A549 (cell line): ENCODE data around the gene DDB1. TPM values are rescaled to one million over a fixed set of nuclear protein-coding genes. Genes with fewer than 3 reads are reported as not detected.

Experiments
- ATAC-seq, 2 experiments: fragments of 200-7000 bp in 1 of 2; fragments of >200 bp in 1 of 2; cut with Nextera tagmentation in 1 of 2; cut with Tn5 transposase in 1 of 2; 3 replicates each; pipeline versions ENCODE4 v1.8.0 to v1.9.1; 2018 to 2020; ENCODE audit warnings: mild to moderate bottlenecking in 1 of 2, moderate library complexity in 1 of 2
- CTCF ChIA-PET: fragments of 300-600 bp; sonication (Branson Sonifier 250); formaldehyde crosslinking; extraction: SDS; loops from one replicate; lab custom pipeline; 2021; ENCODE audit warnings: antibody characterized with exemption, inconsistent platforms; lab: Yijun Ruan, JAX
- POLR2A ChIA-PET: fragments of 350-600 bp; formaldehyde crosslinking; extraction: SDS; loops from one replicate; lab custom pipeline; 2021; ENCODE audit warnings: antibody characterized with exemption, inconsistent platforms; lab: Yijun Ruan, JAX
- DNase-seq, 2 experiments: peaks; one replicate each; pipeline versions ENCODE4 v3.0.0 to v3.0.0-alpha.2; 2011 to 2016; ENCODE audit warnings: low read depth in 1 of 2, low spot score in 1 of 2
- FAIRE-seq: peaks from 2 replicates; lab custom pipeline; 2011; peaks lifted over from hg19 to GRCh38; lab: Jason Lieb, UNC
- H3K27ac ChIP-seq, 2 experiments: fragments of >200 bp; sonication (Bioruptor Twin); formaldehyde crosslinking; 3 replicates each; pipeline ENCODE4 v1.5.1; 2016 to 2017
- H3K4me1 ChIP-seq: fragments of >200 bp; sonication (Bioruptor Twin); formaldehyde crosslinking; 3 replicates; pipeline ENCODE4 v1.6.1; 2016
- H3K4me2 ChIP-seq: fragments of >200 bp; sonication (Bioruptor Twin); formaldehyde crosslinking; 3 replicates; pipeline ENCODE4 v1.6.1; 2016
- H3K4me3 ChIP-seq: fragments of >200 bp; sonication (Bioruptor Twin); formaldehyde crosslinking; 3 replicates; pipeline ENCODE4 v1.5.1; 2016
- H3K9me3 ChIP-seq: fragments of >200 bp; sonication (Bioruptor Twin); formaldehyde crosslinking; 3 replicates; pipeline ENCODE4 v1.6.1; 2016
- BHLHE40 ChIP-seq: IDR thresholded peaks from 2 replicates; pipeline ENCODE4 v1.6.1; 2012; ENCODE audit warnings: low read depth, low read length, inconsistent platforms
- CBX2 ChIP-seq: fragments of 200-600 bp; sonication (generic); IDR thresholded peaks from 2 replicates; pipeline ENCODE4 v1.6.1; 2016; ENCODE audit warnings: low read depth, mild to moderate bottlenecking, borderline replicate concordance
- ESRRA ChIP-seq: fragments of 150-350 bp; IDR thresholded peaks from 2 replicates; pipeline ENCODE4 v1.6.1; 2014; ENCODE audit warnings: mild to moderate bottlenecking, low read length, borderline replicate concordance
- FOSL2 ChIP-seq, 2 experiments: fragments of 450-650 bp in 1 of 2; fragments of >200 bp in 1 of 2; sonication (Bioruptor Twin) in 1 of 2; formaldehyde crosslinking; IDR thresholded peaks; 2 replicates each; pipeline versions ENCODE4 v1.5.0 to v1.6.1; 2016 to 2020; ENCODE audit warnings: mild to moderate bottlenecking in 1 of 2, moderate library complexity in 1 of 2
- HEYL ChIP-seq: fragments of 250-450 bp; sonication (Bioruptor Pico); IDR thresholded peaks from 2 replicates; pipeline ENCODE4 v1.8.0; 2021; ENCODE audit warnings: mild to moderate bottlenecking, moderate library complexity
- HOXB13 ChIP-seq: fragments of 250-450 bp; sonication (Bioruptor Pico); IDR thresholded peaks from 2 replicates; pipeline ENCODE4 v1.5.0; 2020; ENCODE audit warnings: low read depth, mild to moderate bottlenecking, moderate library complexity
- JUNB ChIP-seq: fragments of >200 bp; sonication (Bioruptor Twin); formaldehyde crosslinking; IDR thresholded peaks from 2 replicates; pipeline ENCODE4 v1.6.1; 2016
- MYC ChIP-seq: IDR thresholded peaks from 2 replicates; pipeline ENCODE4 v1.6.1; 2012; ENCODE audit warnings: mild to moderate bottlenecking, inconsistent platforms, low read length, improper control_type of control experiment, borderline replicate concordance
- NFE2L2 ChIP-seq: fragments of 150-350 bp; conservative IDR thresholded peaks from 2 replicates; pipeline ENCODE4 v1.6.1; 2014; ENCODE audit warnings: low read length
- RNF2 ChIP-seq: fragments of 200-600 bp; sonication (generic); IDR thresholded peaks from 2 replicates; pipeline ENCODE4 v1.6.1; 2016; ENCODE audit warnings: low read depth, mild to moderate bottlenecking, antibody characterized with exemption, moderate library complexity, borderline replicate concordance
- SMC3 ChIP-seq: fragments of >200 bp; sonication (Bioruptor Twin); formaldehyde crosslinking; IDR thresholded peaks from 3 replicates; pipeline ENCODE4 v1.6.1; 2018; ENCODE audit warnings: inconsistent platforms
- TP53 ChIP-seq: fragments of 250-450 bp; sonication (Bioruptor Pico); IDR thresholded peaks from 2 replicates; pipeline ENCODE4 v1.5.0; 2021; ENCODE audit warnings: mild to moderate bottlenecking, moderate library complexity
- ZC3H11A ChIP-seq: fragments of 450-650 bp; IDR thresholded peaks from 2 replicates; pipeline ENCODE4 v1.6.1; 2014; ENCODE audit warnings: antibody characterized with exemption, mild to moderate bottlenecking
- ZFP36 ChIP-seq: fragments of 450-650 bp; IDR thresholded peaks from 2 replicates; pipeline ENCODE4 v1.6.1; 2014; ENCODE audit warnings: borderline replicate concordance; ENCODE audit not compliant: partially characterized antibody
- ZNF302 ChIP-seq: fragments of 250-450 bp; sonication (Bioruptor Pico); IDR thresholded peaks from 2 replicates; pipeline ENCODE4 v1.9.0; 2021; ENCODE audit warnings: inconsistent platforms, mild to moderate bottlenecking, moderate library complexity
- WGBS: methylation state at CpG from one replicate; pipeline ENCODE4 v1.1.6; 2017; ENCODE audit errors: missing lambda C conversion rate; 5-methylcytosine and 5-hydroxymethylcytosine counted together
- polyA plus RNA-seq, 4 experiments: library from polyadenylated mRNA; depleted of rRNA in 3 of 4; stranded (reverse); fragments of >200 nt; fragmentation: RNase III in 1 of 4; extraction: RNeasy Plus Mini Kit Qiagen cat#74134 plus additional on column Dnase treatment in 1 of 4; gene quantifications; 2 replicates in 3 of 4; 3 replicates in 1 of 4; pipeline ENCODE4 v1.2.3, GENCODE V29; 2011 to 2017
- TF ChIP-seq, protein P1 (sequence below): fragments of 450-650 bp; IDR thresholded peaks from 2 replicates; pipeline ENCODE4 v1.6.1; 2014; ENCODE audit warnings: antibody characterized with exemption
- TF ChIP-seq, protein P2 (sequence below): fragments of >200 bp; sonication (Bioruptor Twin); formaldehyde crosslinking; IDR thresholded peaks from 3 replicates; pipeline ENCODE4 v1.6.1; 2016
- TF ChIP-seq, protein P3 (sequence below): IDR thresholded peaks from 2 replicates; pipeline ENCODE4 v1.6.1; 2012; ENCODE audit warnings: low read depth, borderline replicate concordance
- TF ChIP-seq, protein P4 (sequence below): fragments of 250-450 bp; sonication (Bioruptor Pico); IDR thresholded peaks from 2 replicates; pipeline ENCODE4 v1.5.0; 2021; ENCODE audit warnings: mild to moderate bottlenecking, moderate library complexity, borderline replicate concordance
- TF ChIP-seq, protein P5 (sequence below): fragments of >200 bp; sonication (Bioruptor Twin); formaldehyde crosslinking; IDR thresholded peaks from 2 replicates; pipeline ENCODE4 v1.6.1; 2016

DDB1 gene
- polyA plus RNA-seq, 2 of the 4 experiments (the other 2 are of a cell fraction): 149 to 222 TPM

DNA sequence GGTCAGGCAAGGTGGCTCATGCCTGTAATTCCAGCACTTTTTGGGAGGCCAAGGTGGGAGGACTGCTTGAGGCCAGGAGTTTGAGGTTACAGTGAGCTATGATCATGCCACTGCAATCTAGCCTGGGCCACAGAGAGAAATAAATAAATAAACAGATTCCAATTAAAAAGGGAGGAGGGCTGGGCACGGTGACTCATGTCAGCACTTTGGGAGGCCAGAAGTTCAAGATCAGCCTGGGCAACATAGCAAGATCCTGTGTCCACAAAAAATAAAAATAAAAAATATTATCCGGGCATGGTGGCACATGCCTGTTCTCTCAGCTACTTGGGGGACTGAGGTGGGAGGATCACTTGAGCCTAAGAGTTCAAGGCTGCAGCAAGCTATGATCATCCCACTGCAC, 21.3 kb upstream of the DDB1 start (continued):
- TF ChIP-seq, protein P1, sequence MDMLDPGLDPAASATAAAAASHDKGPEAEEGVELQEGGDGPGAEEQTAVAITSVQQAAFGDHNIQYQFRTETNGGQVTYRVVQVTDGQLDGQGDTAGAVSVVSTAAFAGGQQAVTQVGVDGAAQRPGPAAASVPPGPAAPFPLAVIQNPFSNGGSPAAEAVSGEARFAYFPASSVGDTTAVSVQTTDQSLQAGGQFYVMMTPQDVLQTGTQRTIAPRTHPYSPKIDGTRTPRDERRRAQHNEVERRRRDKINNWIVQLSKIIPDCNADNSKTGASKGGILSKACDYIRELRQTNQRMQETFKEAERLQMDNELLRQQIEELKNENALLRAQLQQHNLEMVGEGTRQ: no peak

DNA sequence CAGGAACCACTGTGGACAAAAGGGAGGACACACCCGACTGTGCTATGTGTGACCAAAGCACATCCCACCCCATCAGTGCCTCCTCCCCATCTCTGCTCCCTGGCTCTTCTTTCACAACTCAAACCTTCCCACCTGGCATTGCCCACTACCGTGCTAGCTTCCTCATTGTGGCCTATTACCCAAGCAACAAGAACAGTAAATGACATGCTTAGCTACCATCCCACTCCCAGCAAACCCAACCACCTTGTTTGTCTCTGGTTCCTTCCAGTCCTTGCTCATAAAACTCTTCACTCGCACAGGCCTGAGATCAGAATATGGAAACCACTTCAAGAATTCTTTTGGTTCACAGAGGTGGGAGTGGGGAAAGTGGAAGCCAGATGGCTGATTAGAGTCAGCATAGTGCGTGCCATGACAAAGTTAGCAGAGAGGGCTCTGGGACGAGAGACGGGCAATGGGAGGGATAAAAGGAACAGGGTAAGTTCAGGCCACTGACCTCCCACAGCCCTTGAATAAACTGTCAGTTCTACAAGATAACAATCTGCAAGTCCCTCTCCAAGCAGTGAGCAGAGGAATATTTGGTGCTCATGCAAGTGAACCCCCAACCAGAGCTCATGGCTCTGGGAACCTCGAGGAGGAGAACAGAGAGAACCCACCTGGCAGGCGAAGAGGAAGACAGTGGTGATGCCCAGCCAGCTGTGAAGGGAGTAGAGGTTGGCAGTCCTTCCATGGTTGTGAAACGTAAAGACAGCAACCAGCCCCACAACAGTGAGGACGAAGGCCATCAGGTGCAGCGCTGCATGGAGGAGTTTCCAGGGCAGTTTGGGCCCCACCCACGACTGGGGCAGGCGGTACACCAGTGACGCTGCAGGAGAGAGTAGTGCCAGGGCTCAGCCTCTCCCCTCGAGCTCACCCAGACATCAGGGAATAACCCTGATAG, 20.5 kb upstream of the DDB1 start:
- Histone ChIP-seq H3K4me2 (no peak overlapping the region), H3K4me3 (no peak overlapping the region), H3K9me3 (no peaks in the 10 kb centered on the region), H3K4me1 (no peaks in the 10 kb centered on the region), H3K27ac (no peak overlapping the region)
- no peak for DNase-seq
- TF ChIP-seq, protein P2, sequence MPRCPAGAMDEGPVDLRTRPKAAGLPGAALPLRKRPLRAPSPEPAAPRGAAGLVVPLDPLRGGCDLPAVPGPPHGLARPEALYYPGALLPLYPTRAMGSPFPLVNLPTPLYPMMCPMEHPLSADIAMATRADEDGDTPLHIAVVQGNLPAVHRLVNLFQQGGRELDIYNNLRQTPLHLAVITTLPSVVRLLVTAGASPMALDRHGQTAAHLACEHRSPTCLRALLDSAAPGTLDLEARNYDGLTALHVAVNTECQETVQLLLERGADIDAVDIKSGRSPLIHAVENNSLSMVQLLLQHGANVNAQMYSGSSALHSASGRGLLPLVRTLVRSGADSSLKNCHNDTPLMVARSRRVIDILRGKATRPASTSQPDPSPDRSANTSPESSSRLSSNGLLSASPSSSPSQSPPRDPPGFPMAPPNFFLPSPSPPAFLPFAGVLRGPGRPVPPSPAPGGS: no peak
- no peak for TF ChIP-seq HOXB13 (CRISPR knock-in tag)
- ChIA-PET CTCF (interaction anchor here (1.4 to 33.1 kb wide), 5 partner anchors 10 to 99 kb away, joined by 4 to 521 read pairs (median 21); partner anchors contain the start of genes CYB561A3, DDB1, TKFC and TMEM138), POLR2A (interaction anchor here (1.3 kb wide), 1 partner anchor 9 kb away, joined by 8 read pairs; the partner anchor contains the start of genes CYB561A3 and TMEM138)
- no peak; a peak in 1 of 6 replicates for ATAC-seq
- FAIRE-seq: no peak
- WGBS: 81% methylated on average over 15 of the region's 15 CpGs

DNA sequence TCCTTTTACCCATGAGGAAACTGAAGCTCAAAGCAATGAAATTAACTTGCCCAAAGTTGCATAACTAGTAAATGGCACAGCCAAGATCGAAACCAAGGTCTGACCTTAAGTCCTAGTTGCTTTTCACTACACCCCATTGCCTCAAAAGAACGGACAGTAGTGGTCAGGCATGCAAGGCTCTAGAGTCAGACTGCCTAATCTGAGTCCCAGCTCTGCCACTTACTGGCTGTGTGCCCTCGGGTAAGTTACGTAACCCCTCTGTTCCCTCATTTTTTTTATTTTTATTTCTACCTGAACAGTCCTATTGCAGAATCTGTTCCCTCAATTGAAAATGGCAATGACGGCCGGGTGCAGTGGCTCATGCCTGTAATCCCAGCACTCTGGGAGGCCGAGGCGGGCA, 19.1 kb upstream of the DDB1 start:
- FAIRE-seq (no peak), ATAC-seq (no peak), DNase-seq (no peak)
- 81% methylated on average over 8 of the region's 8 CpGs for WGBS
- ChIA-PET POLR2A (interaction anchor here (2.0 kb wide), 1 partner anchor 10 kb away, joined by 13 read pairs; the partner anchor contains the start of genes CYB561A3 and TMEM138), CTCF (interaction anchor here (4.5 to 33.1 kb wide), 3 partner anchors 11 to 34 kb away, joined by 21 to 521 read pairs (median 368); partner anchors contain the start of genes CYB561A3, DDB1, TKFC and TMEM138)
- H3K27ac ChIP-seq: no peak overlapping the region
- no peaks in the 10 kb centered on the region for H3K9me3 ChIP-seq
- H3K4me3 ChIP-seq: no peak overlapping the region
- no peak overlapping the region for H3K4me2 ChIP-seq
- H3K4me1 ChIP-seq: no peaks in the 10 kb centered on the region
- TF ChIP-seq, protein P3, sequence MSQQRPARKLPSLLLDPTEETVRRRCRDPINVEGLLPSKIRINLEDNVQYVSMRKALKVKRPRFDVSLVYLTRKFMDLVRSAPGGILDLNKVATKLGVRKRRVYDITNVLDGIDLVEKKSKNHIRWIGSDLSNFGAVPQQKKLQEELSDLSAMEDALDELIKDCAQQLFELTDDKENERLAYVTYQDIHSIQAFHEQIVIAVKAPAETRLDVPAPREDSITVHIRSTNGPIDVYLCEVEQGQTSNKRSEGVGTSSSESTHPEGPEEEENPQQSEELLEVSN: no peak
- TF ChIP-seq ESRRA: no peak
- TF ChIP-seq JUNB: no peak
- TF ChIP-seq, protein P4, sequence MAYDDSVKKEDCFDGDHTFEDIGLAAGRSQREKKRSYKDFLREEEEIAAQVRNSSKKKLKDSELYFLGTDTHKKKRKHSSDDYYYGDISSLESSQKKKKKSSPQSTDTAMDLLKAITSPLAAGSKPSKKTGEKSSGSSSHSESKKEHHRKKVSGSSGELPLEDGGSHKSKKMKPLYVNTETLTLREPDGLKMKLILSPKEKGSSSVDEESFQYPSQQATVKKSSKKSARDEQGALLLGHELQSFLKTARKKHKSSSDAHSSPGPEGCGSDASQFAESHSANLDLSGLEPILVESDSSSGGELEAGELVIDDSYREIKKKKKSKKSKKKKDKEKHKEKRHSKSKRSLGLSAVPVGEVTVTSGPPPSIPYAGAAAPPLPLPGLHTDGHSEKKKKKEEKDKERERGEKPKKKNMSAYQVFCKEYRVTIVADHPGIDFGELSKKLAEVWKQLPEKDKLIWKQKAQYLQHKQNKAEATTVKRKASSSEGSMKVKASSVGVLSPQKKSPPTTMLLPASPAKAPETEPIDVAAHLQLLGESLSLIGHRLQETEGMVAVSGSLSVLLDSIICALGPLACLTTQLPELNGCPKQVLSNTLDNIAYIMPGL (CRISPR knock-in tag): no peak
- TF ChIP-seq SMC3: no peak
- no peak for TF ChIP-seq NFE2L2
- TF ChIP-seq CBX2: no peak
- TF ChIP-seq ZC3H11A: no peak
- TF ChIP-seq, protein P5, sequence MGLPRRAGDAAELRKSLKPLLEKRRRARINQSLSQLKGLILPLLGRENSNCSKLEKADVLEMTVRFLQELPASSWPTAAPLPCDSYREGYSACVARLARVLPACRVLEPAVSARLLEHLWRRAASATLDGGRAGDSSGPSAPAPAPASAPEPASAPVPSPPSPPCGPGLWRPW: no peak
- TF ChIP-seq FOSL2 (IDR thresholded peaks at IDR 0.05): no peak
- TF ChIP-seq FOSL2 (CRISPR knock-in tag; IDR thresholded peaks at IDR 0.05): no peak
- no peak for TF ChIP-seq ZFP36
- TF ChIP-seq HEYL: no peak
- TF ChIP-seq MYC: no peak
- TF ChIP-seq RNF2: no peak
- no peak for TF ChIP-seq TP53 (CRISPR knock-in tag)
- TF ChIP-seq ZNF302: no peak
- no peak for TF ChIP-seq BHLHE40
